ENCODE results near the gene HEBP1.
A peak's percentile ranks its signal among the peaks of the same experiment; 100 is the strongest.

Gene HEBP1

DNA sequence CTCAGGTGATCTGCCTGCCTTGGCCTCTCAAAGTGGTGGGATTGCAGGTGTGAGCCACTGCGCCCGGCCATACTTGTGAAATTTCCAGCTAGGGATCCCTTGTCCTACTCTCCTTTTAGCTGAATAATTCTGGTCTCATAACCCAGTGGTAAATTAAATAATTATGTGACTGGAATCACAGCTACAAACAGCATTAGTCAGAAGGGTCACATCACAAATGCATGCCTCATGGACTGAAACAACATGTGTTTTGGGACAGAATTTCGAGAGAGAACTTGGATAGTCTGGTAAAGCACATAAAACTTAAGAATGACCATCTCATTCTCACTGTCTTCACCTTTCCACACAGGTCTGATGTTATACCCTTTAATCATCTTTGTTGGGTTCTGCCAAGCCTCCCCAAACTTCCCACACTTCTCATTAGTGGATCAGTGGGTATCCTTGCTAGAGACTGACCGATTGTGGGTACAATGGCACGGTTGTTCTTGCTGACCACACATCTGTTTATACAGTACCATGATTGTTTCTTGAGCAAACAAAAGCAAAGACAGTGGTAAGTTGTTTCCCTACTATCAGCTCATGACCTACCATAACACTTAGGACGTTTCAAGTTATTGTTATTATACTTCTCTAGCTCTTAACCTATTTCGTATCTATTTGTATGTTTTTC, 53.2 kb downstream of the HEBP1 start:
- DNase-seq, result no peak

DNA sequence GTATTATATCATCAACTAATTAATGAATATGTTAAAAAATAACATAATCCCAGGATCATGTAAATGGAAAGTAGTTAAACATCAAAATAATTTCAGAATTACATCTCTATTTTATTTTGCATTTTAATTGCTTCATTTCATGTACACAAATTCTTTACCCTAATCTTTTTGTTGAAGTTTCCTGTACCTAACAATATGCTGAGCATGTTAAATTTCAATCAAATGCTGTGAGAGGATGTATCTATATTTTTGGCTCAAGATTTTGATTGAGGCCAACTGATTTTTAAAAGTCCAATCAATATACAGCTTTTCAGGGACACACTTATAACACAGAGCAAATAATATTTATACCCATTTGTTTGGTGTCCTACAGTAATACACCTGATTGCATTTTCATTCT, 54.5 kb downstream of the HEBP1 start:
- no peak for DNase-seq

DNA sequence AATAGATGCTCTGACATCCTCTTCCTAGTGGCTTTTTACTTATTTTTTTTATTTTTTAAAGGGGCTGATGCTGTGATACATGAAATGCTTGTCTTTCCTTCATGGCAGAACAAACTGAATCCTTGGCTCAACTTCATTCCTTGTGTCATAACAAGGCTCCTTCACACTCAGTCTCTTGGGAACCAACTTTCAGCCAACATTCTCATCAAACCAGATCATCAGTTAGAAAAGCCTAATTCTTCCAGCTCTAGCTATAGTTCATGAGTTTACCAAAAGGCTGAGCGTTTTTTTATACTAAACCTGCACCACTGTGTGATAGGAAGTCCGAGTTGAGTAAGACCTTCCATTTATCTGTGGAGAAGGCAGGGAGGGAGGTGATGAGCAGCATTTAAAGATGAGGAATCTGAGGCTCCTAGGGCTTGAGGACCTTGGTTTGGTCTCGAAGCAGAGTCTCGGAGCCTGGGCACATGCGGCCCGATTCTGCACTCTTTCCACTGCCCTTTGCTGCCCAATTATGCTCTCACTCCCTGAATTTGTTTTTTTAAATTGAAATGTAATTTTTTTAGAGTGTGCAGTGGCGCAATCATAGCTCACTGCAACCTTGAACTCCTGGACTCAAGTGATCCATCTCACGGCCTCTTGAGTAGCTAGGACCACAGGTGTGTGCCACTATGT, 56.3 kb downstream of the HEBP1 start:
- DNase-seq, result no peak

DNA sequence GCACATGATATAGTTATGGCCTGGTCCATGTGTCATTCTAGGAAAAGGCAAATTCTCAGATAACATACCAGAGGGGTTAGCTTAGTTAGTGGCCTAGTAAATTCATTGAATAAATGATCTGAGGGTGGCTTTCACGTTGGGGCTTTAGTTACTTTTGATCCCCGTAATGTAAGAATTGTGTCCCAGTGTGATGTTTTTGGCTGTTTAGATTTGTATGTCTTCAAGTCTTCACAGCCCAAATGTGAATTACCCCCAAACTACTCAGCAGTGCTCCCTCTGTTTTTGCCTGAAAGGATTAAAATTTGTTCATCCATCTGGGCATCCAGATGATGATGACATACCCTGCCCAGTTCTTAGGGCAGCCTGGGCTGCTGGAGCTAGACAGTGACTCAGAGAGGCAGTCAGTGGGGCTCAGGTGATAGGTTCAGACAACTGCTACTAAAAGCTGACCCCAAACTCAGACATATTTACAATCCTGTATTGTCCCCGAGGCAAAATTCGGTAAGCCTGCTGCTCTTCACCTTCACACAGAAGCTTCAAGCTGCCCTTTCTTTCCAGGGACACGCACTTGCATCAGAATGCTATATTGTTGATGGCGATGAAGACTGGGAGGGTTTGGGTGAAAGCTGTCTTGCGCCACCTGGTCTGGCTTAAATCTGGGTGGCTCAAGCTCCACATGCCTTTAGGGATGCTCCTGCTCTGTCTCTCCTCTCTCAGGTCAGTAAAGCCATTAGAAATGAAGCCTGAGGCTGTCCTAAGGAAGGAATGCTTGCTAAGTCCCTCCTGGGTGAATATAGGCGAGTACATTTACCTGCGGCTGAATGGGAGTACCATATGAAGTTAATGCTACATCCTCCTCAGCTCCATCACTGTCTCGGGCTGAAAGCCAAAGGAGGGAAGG, 58.4 kb downstream of the HEBP1 start:
- no peak for DNase-seq

DNA sequence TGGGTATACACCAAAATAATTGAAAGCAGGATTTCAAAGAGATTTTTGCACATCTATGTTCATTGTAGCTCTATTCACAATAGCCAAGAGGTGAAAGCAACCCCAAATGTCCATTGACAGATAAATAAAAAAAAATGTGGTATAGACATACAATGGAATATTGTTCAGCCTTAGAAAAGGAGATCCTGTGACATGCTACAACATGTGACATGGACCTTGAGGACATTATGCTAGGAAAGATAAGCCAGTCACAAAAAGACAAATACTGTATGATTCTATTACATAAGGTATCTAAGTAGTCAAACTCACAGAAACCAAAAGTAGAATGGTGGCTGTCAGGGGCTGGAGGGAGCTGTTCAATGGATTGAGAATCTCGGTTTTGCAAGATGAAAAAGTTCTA, 60.2 kb downstream of the HEBP1 start:
- no peak for DNase-seq

DNA sequence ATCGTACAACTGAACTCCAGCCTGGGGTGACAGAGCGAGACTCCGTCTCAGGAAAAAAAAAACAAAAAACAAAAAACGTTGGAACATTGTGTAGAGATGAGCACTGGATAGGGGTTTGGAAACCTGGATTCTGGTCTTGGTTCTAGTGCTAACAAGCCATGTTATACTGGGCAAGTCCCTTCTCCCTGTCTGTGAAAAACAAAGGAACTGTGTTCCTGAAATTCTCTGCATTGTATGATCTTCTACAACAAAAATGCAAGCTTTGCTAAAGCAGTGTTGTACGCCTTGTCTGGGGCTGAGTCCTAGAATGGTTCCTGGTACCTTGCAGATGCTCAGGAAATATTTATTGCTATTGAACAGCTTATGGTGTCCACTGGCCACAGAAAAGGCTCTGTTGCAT, 61.5 kb downstream of the HEBP1 start:
- no peak for DNase-seq

DNA sequence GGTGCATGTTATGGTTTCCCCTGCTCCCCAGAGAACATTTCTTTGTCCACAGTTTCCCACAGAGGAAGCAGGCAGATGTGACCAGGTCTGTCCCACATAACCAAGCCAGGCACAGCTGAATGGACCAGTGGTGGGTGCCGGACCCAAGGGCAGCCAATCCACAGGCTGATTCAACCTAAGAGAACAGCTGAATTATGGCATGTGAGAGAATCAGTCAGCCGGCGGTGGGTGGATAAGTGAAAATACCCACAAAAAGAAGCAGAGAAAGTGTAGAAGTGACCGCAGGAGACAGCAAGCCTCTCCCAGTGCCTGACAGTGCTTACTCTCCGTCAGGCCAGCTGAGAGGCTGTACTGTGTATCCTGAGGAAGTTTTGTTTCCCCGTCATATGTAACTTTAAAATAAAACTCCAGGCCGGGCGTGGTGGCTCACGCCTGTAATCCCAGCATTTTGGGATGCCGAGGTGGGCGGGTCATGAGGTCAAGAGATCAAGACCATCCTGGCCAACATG, 63.0 kb downstream of the HEBP1 start:
- DNase-seq, result no peak

DNA sequence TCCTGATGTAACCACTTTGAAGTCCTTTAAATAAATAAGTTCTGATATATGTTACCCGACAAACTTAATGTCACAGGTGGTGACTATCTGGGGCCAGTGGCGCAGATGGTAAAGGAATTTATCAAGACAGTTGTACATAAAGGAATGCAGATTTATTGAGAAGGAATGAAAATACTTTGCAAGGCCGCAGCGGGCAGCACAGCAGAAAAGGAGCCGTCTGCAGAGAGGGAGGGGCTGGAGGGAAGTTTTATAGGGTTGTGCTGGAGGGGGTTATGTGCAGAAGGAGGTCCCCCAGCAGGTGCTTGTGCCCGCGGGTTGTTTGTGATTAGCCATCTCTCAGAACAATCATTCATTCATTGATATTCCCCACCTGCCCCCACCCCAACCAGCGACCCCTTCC, 65.5 kb downstream of the HEBP1 start:
- no peak for DNase-seq

DNA sequence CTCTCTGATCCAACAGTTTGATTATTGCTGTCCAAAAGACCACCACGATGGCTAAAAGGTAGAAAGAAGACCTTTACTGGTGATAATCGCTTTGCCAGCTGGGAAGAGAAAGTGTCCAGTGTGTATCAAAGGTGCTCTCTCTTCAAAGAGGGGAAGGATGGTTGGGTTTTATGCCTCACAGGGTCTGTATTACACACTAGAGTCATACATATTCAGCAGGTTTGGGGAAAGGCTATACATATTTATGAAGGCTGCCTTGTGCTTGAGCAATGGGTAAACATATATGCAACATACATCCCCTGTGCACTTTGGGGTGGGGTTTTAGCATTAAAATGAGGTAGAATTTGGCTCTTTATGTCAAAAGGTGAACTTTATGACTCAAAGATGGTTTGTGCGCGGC, 66.3 kb downstream of the HEBP1 start:
- DNase-seq, result no peak

DNA sequence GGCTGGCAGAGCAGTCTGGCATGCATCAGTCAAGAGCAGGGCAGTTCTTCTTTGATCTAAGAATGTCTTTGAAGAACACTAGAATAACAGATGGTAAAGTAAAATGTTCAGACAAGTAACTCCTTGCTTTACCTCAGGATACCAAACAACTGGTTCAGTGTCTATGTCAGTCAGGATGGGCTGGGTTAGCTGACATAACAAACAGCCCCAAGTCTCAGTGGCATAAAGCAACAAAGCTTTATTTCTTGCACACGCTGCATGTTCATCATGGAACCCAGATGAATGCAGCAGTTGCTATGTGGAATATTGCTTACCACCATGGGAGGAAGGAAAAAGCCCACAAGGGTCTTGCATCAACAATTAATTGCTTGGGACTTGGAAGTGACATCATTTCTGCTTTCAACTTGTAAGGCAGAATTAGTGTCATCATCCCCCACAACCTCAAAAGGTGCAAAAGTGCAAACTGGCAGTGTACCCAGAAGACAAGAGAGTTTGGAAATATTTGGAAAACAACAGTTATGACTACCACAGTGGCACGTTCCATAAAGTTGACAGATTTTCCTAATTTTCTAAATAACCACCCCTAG, 69.3 kb downstream of the HEBP1 start:
- no peak for DNase-seq

DNA sequence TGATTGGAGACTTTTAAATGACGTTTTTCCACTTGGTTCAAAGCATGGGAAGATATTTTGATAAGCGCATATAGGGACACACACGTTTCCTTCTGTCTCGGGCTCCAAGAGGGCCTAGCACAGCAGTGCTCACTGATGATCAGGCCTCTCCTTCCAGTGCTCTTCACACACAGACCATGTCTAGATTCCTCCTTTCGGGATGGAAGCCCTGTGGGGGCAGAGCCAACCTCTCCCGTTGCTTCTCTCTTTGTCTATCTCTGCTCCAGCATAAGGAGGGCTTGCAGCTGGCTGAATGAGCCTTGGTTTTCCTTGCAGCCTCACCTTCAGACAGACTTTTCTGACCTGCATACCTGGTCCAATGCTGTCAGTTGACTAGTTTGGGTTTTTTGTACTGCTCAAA, 70.4 kb downstream of the HEBP1 start:
- no peak for DNase-seq

DNA sequence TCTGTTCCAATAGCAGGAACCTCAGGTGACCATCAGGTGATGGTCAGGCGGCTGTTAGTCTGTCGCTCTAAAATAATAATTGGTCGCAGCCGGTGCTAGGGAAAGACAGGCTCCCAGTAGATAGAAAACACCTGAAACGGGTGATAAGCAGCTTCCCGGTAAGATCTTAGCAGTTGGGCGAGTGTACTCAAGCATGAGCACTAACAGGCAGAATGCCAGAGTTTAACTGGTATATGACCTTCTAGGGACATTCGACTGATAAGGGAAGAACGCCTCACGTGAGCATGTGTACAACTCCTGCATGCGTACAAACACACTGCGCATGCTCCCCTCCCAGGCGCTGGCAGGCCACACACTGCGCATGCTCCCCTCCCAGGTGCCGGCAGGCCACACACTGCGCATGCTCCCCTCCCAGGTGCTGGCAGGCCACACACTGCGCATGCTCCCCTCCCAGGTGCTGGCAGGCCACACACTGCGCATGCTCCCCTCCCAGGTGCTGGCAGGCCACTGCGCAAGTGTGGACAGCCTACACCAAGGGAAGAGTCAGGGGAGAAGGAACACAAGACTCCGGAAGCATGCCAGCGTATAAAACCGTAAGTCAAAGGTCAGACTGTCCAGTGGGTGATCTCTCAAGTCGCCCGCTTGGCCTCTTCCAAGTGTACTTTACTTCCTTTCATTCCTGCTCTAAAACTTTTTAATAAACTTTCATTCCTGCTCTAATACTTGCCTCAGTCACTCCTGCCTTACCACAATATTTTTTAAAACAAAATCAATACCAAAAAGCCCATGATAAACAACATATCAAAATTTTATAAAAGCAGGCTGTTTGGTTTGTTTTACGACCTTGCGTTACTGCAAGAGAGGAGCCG, 72.6 kb downstream of the HEBP1 start:
- peak; percentile 93 for DNase-seq

DNA sequence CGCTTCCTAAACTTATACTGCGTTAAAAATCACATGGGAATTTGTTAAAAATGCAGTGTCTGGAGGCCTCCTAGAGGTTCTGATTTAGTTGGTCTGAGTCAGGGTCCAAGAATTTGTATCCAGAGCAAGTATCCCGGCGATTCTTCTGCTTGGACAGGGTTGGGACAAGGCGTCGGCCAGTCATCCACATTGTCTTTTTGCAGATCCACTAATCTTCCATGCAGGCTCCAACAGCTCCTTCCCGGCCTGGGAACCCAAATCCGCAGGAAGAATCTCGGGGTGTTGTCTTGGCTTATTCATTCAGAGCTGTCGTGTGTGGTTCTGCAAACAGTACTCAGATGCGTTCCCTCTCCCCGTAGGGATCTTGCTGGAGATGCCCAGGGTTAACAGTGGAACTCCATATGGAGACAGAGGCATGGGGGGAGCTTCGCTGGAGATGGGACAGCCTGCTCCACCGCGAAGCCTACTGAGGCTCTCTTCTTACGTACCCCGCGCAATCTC, 73.4 kb downstream of the HEBP1 start:
- no peak for DNase-seq

DNA sequence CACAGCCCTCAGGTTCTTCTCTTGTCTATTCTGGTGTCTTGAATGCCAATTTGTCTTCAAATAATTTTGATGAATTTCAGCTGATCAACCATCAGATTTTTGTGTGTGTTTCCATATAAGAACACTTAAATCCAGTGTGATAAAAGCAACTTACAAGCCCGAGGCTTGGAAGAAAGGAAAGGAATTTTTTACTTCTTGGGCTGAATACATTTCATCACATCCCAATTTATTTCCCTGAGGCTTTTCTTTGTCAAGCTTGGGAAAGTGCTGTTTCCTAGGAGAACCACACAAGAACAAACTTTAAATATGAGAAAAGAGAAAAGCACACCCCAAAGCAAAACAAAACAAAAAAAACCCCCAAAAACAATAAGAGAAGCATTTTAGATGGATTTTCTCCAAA, 74.7 kb downstream of the HEBP1 start:
- DNase-seq, result no peak

All from NCI-H146 (cell line).